Measurements from ENCODE around the gene PPP2R1A.
"Not testable (repeated sequence)": the region's sequence is repeated elsewhere in the genome, so short reads cannot be mapped to it uniquely, and the experiment has no call there.

Gene PPP2R1A

GRCh38 chr19:52244021-52244420 lies 54.2 kb downstream of the PPP2R1A start:
- no peak for DNase-seq (ENCODE audit: low spot score)

- DNase-seq (ENCODE audit: low spot score) = peak; percentile 12
Measured at GRCh38 chr19:52248241-52248640, 58.4 kb downstream of the PPP2R1A start.

- no peak for DNase-seq (ENCODE audit: low spot score)
Measured at GRCh38 chr19:52258426-52258825, 68.6 kb downstream of the PPP2R1A start.

- DNase-seq (ENCODE audit: low spot score) = not testable (repeated sequence)
Measured at GRCh38 chr19:52265556-52265955, 75.7 kb downstream of the PPP2R1A start.

- peak; percentile 85 for DNase-seq (ENCODE audit: low spot score)
Measured at GRCh38 chr19:52269338-52270261, 79.7 kb downstream of the PPP2R1A start, which contains the start of gene ZNF766. TSS of gene ZNF766 (plus strand) at chr19:52269587. CDS start at chr19:52269614, 27 bp downstream.

GRCh38 chr19:52270266-52270885 lies 80.5 kb downstream of the PPP2R1A start:
- no peak for DNase-seq (ENCODE audit: low spot score)

GRCh38 chr19:52273301-52273700 lies 83.4 kb downstream of the PPP2R1A start:
- no peak for DNase-seq (ENCODE audit: low spot score)

- no peak for DNase-seq (ENCODE audit: low spot score)
Measured at GRCh38 chr19:52274191-52274590, 84.3 kb downstream of the PPP2R1A start.

- DNase-seq (ENCODE audit: low spot score) = no peak
Measured at GRCh38 chr19:52275988-52276387, 86.1 kb downstream of the PPP2R1A start.

- DNase-seq (ENCODE audit: low spot score) = no peak
Measured at GRCh38 chr19:52277471-52277870, 87.6 kb downstream of the PPP2R1A start.

Measured in kidney capillary endothelial cell (primary cell).